MV-4-11 (cell line): ENCODE data around the gene CYP26C1.

Source experiments
- DNase-seq: peaks from one replicate; lab custom pipeline; 2025; lab: John Stamatoyannopoulos, UW

CYP26C1 gene

DNA sequence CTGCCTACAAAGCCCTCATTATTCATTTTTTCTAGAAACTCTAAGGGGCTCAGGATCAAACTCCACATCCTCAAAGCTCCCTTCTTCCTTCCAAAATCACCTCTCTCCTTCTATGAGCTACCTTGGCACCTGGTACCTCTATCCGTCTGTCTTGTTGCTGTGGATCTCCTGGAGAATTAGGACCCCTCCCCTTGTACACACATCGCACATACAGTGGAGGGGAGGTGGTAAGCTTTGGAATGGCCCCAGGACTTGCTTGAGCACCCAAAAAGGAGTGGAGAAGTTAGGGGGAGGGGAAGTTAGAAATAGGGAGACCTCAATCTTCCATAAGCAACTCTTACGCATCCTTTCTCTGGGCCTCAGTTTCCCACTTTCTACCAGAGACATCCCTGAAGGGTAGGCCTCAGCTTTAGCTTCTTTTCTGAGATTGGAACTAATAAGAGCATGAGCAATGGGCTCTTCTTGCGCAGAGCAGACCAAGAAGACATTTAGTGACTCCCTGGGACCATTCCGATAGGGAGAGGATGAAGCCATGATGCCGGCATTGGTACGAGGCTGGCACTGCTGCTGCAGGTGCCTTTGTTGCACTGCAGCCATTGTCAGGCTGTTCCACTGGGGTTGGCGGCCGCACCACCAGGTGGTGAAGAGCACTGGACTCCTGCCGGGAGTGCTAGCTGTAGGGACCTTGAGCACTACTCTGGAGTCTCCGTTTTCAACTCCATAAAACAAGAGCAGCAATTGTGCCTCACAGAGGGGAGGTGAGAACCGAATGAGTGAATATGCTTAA, 4.5 kb downstream of the CYP26C1 start:
- no peak for DNase-seq

DNA sequence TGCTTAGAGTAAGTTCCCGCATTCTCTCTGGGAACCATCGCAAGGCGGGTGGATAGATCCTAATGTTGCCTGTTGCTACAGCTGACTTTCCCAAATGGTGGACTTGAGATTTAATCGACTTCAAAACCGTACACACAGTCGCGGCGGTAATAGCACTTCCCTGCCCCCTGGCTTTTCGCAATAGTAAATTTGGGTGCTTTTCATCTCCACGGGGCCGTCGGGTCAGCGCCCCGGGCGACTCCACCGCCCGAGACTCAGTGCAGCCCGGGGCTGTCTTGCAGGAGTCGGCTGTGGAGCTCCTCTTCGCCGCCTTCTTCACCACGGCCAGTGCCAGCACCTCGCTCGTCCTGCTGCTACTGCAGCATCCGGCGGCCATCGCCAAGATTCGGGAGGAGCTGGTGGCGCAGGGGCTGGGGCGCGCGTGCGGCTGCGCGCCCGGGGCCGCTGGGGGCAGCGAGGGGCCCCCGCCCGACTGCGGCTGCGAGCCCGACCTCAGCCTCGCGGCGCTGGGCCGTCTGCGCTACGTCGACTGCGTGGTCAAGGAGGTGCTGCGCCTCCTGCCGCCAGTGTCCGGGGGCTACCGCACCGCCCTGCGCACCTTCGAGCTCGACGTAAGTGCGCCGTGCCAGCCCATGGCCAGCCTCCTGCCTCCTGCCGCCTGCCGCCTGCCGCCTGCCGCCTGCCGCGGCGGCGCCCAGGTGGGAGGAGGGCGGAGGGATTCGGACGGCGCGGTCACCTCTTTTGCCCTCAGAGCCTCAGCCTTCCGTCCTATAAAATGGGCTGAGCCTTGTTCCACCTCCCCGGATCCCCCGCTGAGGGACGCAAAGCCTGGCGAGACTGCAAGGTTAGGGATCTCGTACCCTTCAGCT, 5.3 kb downstream of the CYP26C1 start:
- no peak for DNase-seq

GRCh38 chr10:93066544-93066913, 5.9 kb downstream of the CYP26C1 start:
- no peak for DNase-seq

DNA sequence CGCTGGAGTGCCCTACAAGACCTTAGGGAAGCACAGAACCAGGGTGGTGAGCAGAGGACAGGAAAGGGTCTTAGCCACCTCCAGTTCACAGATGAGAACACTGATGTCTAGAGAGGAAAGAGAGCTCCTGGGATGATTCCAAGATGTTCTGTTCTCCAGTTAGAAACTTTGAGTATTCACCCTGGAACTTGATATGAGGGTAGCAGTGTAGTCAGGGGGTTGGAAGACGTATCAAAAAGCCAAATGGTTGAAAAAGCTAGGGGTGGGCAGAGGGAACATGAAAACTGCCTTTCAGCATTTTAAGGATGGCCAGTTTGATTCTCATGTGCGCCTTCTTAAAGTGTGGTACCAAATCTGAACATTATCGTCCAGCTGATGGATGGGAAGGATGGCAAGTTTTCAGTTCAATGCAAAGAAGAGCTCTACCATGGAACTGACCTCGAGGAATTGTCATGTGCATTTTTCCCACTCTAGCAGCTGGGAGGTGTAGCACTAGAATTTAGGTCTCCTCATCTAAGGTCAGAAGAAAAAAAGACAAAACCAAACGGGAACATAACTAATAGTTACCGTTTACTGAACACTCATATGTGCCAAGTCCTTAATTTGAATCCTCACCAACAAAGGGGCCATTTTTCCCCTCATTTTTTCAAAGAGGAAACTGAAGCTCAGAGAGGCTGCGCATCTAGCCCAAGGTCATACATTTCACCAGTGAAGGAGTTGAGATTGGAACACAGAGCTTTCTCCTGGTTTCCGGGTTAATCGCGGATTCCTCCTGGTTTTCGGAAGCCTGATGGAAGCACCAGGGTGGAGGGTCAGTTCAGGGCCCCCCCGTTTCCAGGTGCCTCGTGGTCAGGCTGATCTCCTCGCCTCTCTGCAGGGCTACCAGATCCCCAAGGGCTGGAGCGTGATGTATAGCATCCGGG, 7.1 kb downstream of the CYP26C1 start:
- DNase-seq, result no peak

DNA sequence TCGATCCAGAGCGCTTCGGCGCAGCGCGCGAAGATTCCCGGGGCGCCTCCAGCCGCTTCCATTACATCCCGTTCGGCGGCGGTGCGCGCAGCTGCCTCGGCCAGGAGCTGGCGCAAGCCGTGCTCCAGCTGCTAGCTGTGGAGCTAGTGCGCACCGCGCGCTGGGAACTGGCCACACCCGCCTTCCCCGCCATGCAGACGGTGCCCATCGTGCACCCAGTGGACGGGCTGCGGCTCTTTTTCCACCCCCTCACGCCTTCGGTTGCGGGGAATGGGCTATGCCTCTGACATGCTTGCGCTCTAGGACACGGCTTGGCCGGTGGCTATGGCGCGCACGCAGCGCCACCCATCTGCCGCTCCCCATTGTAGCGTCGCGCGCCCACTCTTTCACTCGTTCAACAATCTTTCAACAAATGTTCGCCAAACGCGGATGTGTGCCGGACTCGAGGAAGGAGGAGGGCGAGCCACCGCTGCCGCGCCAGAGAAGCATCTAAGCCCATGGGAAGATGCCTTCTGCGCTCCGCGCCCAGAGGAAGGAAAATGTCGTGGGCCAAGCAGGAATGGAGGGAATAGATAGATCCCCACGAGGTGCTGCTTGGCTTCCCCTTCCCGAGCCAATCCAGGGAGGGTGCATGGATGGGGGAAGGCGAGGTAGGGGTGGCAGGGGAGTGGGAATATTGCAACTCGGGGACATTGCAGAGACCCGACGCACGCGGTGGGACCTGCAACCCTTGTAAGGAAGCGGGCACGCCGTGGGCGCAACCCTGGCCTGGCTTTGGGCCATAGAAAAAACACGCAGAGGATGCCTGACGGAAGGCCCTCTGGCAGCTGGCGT, 8.0 kb downstream of the CYP26C1 start:
- DNase-seq, result no peak

DNA sequence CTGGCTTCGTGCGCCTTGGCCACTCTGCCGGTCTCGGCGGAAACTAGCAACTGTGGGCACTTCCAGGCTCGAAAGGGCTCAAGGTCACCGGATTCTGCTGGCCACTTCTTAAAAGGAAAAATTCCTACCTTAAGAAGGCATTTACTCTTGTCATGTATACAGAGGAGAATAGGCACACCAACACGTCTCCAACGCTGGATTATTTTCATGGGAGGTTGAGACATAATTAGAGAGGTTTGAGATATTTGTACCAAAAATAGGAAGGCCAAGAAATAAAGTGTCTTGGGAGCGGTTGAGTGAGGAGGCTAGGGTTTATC, 8.6 kb downstream of the CYP26C1 start:
- no peak for DNase-seq

- no peak for DNase-seq
These were observed 10.0 kb downstream of the CYP26C1 start for GRCh38 chr10:93070378-93071176.

GRCh38 chr10:93071177-93071472, 10.5 kb downstream of the CYP26C1 start:
- DNase-seq, result no peak

- DNase-seq, result no peak
These were observed 11.2 kb downstream of the CYP26C1 start for GRCh38 chr10:93071674-93072224.

DNA sequence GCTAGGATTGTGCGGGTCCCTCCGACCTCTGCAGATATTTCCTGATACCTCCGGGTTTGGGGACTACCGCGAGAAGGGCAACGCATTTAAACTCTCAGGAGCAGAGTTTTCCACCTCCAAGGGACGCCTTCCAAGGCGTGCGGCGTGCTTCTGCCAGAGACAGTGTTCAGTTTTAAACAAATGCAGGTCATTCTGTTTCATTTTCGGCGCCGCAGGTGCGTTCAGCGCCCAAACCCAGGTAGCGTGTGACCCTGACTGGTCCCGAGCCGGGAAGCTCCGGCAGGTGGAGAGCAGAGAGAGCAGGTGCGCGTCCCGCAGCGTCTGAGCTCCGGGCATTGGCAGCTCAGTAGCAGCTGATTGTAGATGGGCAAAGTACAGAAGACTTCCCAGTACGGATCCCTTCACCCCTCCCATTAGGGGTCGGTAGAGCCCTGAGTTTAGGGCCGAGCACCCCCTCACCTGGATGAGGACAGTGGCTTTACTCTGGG, 11.7 kb downstream of the CYP26C1 start:
- no peak for DNase-seq

GRCh38 chr10:93072713-93073538, 12.3 kb downstream of the CYP26C1 start:
- no peak for DNase-seq

DNA sequence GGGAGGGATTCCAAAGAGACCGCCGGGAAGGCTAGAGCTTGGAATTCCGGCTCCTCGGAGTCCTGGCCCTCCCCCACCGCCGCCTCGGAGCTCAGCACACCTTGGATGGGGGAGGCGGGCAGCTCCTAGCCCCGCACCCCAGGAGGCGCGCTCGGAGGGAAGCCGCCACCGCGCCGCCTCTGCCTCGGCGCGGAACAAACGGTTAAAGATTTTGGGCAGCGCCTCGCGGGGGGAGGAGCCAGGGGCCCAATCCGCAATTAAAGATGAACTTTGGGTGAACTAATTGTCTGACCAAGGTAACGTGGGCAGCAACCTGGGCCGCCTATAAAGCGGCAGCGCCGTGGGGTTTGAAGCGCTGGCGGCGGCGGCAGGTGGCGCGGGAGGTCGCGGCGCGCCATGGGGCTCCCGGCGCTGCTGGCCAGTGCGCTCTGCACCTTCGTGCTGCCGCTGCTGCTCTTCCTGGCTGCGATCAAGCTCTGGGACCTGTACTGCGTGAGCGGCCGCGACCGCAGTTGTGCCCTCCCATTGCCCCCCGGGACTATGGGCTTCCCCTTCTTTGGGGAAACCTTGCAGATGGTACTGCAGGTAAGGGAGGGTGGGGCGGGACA, 13.0 kb downstream of the CYP26C1 start, which contains the start of gene CYP26A1:
CYP26A1 (plus strand) TSS at position 355 of the 608 bp plus-strand sequence; CDS start at position 397, 42 bp downstream.
- no peak for DNase-seq

GRCh38 chr10:93074147-93074596, 13.6 kb downstream of the CYP26C1 start:
- no peak for DNase-seq

DNA sequence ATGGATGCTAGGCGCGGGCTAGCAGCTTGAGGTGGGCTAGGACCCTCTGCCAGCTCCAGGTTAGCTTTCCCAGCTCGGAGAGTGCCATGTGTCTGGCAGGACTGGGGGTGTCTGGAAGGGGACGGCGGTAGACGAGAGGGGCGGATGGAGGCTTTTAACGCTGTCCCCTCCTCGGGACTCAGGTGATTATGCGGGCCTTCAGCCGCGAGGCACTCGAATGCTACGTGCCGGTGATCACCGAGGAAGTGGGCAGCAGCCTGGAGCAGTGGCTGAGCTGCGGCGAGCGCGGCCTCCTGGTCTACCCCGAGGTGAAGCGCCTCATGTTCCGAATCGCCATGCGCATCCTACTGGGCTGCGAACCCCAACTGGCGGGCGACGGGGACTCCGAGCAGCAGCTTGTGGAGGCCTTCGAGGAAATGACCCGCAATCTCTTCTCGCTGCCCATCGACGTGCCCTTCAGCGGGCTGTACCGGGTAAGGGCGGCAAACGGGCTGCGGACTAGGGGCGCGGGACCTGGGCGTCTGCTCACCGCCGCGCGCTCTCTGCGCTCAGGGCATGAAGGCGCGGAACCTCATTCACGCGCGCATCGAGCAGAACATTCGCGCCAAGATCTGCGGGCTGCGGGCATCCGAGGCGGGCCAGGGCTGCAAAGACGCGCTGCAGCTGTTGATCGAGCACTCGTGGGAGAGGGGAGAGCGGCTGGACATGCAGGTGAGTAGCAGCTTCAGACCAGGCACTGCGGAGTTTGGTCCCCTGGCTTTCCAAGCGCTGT, 14.2 kb downstream of the CYP26C1 start:
- no peak for DNase-seq

DNA sequence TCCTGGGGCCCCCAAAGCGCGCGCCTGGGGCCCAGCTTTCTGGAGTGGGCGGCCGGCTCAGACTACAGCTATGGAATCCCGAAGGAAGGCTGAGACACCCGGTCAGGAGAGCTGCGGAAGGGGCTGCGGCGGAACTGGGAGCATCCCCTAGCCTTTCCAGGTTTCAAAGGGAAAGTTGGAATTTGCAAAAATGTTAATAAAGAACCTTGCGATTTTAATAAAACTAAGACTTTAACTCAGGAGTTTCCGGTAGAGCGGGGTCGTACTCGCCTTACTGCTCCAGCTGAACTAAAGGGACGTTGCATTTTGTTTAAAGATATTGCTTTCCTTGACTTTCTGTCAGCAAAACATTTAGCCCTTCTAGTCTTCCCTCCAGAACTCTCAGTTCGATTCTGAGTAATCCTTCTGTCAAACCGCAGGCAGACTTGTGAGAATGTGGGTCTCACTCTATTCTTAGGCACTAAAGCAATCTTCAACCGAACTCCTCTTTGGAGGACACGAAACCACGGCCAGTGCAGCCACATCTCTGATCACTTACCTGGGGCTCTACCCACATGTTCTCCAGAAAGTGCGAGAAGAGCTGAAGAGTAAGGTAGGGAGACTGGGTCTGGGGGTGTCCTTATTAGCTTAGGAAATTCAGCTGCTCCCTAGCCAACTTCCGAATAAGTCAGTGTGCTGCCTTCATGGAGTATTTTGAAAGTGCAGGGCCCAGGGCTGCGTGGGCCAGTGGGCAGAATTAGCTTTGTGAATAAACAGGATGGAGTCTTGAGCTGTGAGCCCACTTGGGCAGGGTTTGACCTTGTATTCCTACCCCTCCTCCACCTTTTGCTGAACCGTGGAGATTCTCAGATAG, 15.0 kb downstream of the CYP26C1 start:
- peak; percentile 51 for DNase-seq

DNA sequence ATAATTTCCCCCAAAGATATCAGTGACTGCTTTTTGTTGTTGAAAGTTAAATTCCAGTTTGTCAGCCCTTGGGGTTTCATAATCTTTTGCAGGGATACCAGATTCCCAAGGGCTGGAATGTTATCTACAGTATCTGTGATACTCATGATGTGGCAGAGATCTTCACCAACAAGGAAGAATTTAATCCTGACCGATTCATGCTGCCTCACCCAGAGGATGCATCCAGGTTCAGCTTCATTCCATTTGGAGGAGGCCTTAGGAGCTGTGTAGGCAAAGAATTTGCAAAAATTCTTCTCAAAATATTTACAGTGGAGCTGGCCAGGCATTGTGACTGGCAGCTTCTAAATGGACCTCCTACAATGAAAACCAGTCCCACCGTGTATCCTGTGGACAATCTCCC, 16.3 kb downstream of the CYP26C1 start:
- no peak for DNase-seq

- DNase-seq, result no peak
These were observed 17.3 kb downstream of the CYP26C1 start for GRCh38 chr10:93077860-93078337.
